Measurements from ENCODE around the gene TOX3. TPM values are rescaled to one million over a fixed set of nuclear protein-coding genes. Genes with fewer than 3 reads are reported as not detected.

TOX3 gene
- polyA plus RNA-seq, 1 donor from 2014 or later: 2.3 TPM

DNA sequence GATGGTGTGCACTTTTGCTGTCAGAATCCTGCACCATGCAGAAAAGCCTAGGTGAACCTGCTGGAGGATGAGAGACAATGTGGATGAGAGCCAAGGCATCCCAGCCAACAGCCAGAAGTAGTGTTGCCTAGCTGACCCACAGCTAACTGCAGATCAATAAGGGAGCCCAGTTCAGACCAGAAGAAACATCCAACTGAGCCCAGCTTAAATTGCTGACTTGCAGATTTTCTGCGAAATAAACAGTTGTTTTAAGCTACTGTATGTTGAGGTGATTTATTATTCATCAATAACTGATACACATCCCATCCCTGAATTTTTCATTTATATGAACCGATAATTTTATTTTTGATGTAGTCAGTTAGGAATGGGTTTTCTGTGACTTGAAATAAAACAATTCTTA, 39.2 kb upstream of the TOX3 start:
- no peak for TF ChIP-seq SMC3 (conservative IDR thresholded peaks at IDR 0.05; ENCODE audit: poor library complexity)
- no peak for TF ChIP-seq EP300 (conservative IDR thresholded peaks at IDR 0.05; ENCODE audit: poor library complexity, severe bottlenecking)
- TF ChIP-seq RAD21 (conservative IDR thresholded peaks at IDR 0.05): no peak
- no peak for TF ChIP-seq EZH2 (IDR thresholded peaks at IDR 0.05; ENCODE audit: borderline replicate concordance, insufficient read depth, low read length, poor library complexity, severe bottlenecking)
- TF ChIP-seq, protein P1, sequence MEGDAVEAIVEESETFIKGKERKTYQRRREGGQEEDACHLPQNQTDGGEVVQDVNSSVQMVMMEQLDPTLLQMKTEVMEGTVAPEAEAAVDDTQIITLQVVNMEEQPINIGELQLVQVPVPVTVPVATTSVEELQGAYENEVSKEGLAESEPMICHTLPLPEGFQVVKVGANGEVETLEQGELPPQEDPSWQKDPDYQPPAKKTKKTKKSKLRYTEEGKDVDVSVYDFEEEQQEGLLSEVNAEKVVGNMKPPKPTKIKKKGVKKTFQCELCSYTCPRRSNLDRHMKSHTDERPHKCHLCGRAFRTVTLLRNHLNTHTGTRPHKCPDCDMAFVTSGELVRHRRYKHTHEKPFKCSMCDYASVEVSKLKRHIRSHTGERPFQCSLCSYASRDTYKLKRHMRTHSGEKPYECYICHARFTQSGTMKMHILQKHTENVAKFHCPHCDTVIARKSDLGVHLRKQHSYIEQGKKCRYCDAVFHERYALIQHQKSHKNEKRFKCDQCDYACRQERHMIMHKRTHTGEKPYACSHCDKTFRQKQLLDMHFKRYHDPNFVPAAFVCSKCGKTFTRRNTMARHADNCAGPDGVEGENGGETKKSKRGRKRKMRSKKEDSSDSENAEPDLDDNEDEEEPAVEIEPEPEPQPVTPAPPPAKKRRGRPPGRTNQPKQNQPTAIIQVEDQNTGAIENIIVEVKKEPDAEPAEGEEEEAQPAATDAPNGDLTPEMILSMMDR (IDR thresholded peaks at IDR 0.05; ENCODE audit: poor library complexity, severe bottlenecking): no peak
- TF ChIP-seq, protein P2, sequence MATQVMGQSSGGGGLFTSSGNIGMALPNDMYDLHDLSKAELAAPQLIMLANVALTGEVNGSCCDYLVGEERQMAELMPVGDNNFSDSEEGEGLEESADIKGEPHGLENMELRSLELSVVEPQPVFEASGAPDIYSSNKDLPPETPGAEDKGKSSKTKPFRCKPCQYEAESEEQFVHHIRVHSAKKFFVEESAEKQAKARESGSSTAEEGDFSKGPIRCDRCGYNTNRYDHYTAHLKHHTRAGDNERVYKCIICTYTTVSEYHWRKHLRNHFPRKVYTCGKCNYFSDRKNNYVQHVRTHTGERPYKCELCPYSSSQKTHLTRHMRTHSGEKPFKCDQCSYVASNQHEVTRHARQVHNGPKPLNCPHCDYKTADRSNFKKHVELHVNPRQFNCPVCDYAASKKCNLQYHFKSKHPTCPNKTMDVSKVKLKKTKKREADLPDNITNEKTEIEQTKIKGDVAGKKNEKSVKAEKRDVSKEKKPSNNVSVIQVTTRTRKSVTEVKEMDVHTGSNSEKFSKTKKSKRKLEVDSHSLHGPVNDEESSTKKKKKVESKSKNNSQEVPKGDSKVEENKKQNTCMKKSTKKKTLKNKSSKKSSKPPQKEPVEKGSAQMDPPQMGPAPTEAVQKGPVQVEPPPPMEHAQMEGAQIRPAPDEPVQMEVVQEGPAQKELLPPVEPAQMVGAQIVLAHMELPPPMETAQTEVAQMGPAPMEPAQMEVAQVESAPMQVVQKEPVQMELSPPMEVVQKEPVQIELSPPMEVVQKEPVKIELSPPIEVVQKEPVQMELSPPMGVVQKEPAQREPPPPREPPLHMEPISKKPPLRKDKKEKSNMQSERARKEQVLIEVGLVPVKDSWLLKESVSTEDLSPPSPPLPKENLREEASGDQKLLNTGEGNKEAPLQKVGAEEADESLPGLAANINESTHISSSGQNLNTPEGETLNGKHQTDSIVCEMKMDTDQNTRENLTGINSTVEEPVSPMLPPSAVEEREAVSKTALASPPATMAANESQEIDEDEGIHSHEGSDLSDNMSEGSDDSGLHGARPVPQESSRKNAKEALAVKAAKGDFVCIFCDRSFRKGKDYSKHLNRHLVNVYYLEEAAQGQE (IDR thresholded peaks at IDR 0.05; ENCODE audit: borderline replicate concordance): no peak
- no peak for TF ChIP-seq TAF1 (IDR thresholded peaks at IDR 0.05; ENCODE audit: low read depth)
- TF ChIP-seq POLR2AphosphoS5 (IDR thresholded peaks at IDR 0.05): no peak
- no peak for TF ChIP-seq MXI1 (conservative IDR thresholded peaks at IDR 0.05; ENCODE audit: poor library complexity, severe bottlenecking)
- H4K20me1 ChIP-seq (ENCODE audit: insufficient read depth): no peaks in the 10 kb centered on the region
- no peak overlapping the region for H3K27ac ChIP-seq (ENCODE audit: low read length)
- H3K9me2 ChIP-seq (ENCODE audit: insufficient read depth, low read length): no peaks in the 10 kb centered on the region
- no peaks in the 10 kb centered on the region for H3K27me3 ChIP-seq (ENCODE audit: insufficient read depth, low read depth, low read length)
- no peaks in the 10 kb centered on the region for H3K36me3 ChIP-seq (ENCODE audit: insufficient read depth, low read length)
- H3K9ac ChIP-seq (ENCODE audit: low read length): no peak overlapping the region
- H2AFZ ChIP-seq (ENCODE audit: low read depth, low read length): no peak overlapping the region
- no peaks in the 10 kb centered on the region for H3K9me3 ChIP-seq (ENCODE audit: low read length)
- H3K4me3 ChIP-seq (ENCODE audit: low read length): no peak overlapping the region
- no peak overlapping the region for H3K4me2 ChIP-seq (ENCODE audit: low read length)
- no peaks in the 10 kb centered on the region for H3F3A ChIP-seq (ENCODE audit: insufficient read depth, low read length, poor library complexity, severe bottlenecking)
- no peaks in the 10 kb centered on the region for H3K79me2 ChIP-seq (replicated peaks; ENCODE audit: insufficient read depth, low read length)

DNA sequence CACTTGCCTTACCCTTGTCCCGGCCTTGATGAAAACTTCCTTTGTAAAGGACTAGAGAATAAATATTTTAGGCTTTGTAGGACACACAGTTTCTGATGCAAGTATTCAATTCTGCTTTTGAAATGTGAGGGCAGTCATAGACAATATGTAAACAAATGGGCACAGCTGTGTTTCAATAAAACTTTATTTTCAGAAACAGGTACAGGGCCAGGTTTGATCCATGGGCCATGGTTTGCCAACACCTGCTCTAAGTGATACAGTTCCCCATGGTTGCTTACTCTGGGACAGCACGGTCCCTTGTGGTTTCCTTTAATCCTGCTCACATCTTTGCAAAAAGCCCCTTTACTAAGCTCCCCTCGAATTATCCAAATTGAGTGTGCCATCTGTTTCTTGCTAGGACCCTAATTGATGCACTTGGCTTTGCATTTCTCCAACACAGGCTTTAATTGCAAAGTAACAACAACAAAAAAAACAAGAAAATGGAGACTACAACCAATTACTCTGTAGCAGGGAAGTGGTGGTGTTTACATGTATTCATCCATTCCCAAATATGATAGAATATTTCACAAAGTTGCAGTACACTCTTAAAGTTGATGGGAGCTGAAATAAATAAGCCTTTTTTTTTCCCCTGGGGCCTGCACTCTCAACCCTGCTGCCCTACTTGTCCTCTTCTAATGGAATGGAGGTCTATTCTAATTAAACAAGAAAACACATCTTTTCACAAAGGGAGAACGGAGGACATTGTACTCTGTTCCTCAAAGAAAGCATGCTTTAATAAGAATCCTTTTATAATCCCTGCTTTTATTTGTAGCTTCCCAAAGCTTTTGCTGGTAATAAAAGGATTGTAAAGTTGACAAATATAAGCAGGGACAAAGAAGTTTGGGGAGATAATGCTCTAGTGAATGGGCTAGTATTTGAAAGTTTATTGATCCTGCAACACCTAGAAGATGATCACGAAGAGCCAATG, 37.7 kb upstream of the TOX3 start:
- no peaks in the 10 kb centered on the region for H3K9me2 ChIP-seq (ENCODE audit: insufficient read depth, low read length)
- no peak overlapping the region for H3K27ac ChIP-seq (ENCODE audit: low read length)
- H3K9me3 ChIP-seq (ENCODE audit: low read length): no peaks in the 10 kb centered on the region
- TF ChIP-seq, protein P2 (IDR thresholded peaks at IDR 0.05; ENCODE audit: borderline replicate concordance): no peak
- TF ChIP-seq POLR2AphosphoS5 (IDR thresholded peaks at IDR 0.05): no peak
- TF ChIP-seq MXI1 (conservative IDR thresholded peaks at IDR 0.05; ENCODE audit: poor library complexity, severe bottlenecking): no peak
- TF ChIP-seq, protein P1 (IDR thresholded peaks at IDR 0.05; ENCODE audit: poor library complexity, severe bottlenecking): no peak
- no peak for TF ChIP-seq RAD21 (conservative IDR thresholded peaks at IDR 0.05)
- no peak for TF ChIP-seq TAF1 (IDR thresholded peaks at IDR 0.05; ENCODE audit: low read depth)
- no peak for TF ChIP-seq EZH2 (IDR thresholded peaks at IDR 0.05; ENCODE audit: borderline replicate concordance, insufficient read depth, low read length, poor library complexity, severe bottlenecking)
- TF ChIP-seq EP300 (conservative IDR thresholded peaks at IDR 0.05; ENCODE audit: poor library complexity, severe bottlenecking): no peak
- TF ChIP-seq SMC3 (conservative IDR thresholded peaks at IDR 0.05; ENCODE audit: poor library complexity): no peak
- no peak overlapping the region for H3K4me3 ChIP-seq (ENCODE audit: low read length)
- no peaks in the 10 kb centered on the region for H3K27me3 ChIP-seq (ENCODE audit: insufficient read depth, low read depth, low read length)
- no peaks in the 10 kb centered on the region for H3F3A ChIP-seq (ENCODE audit: insufficient read depth, low read length, poor library complexity, severe bottlenecking)
- no peak overlapping the region for H3K4me2 ChIP-seq (ENCODE audit: low read length)
- no peaks in the 10 kb centered on the region for H4K20me1 ChIP-seq (ENCODE audit: insufficient read depth)
- no peaks in the 10 kb centered on the region for H3K79me2 ChIP-seq (replicated peaks; ENCODE audit: insufficient read depth, low read length)
- no peaks in the 10 kb centered on the region for H3K36me3 ChIP-seq (ENCODE audit: insufficient read depth, low read length)
- H3K9ac ChIP-seq (ENCODE audit: low read length): no peak overlapping the region
- H2AFZ ChIP-seq (ENCODE audit: low read depth, low read length): no peak overlapping the region
